Smooth muscle cell (in vitro differentiated cells): ENCODE results near the gene SCYGR3. TPM values are rescaled to one million over a fixed set of nuclear protein-coding genes. Genes with fewer than 3 reads are reported as not detected.

Source experiments
- DNase-seq: peaks from one replicate; lab custom pipeline; 2025; ENCODE audit not compliant: unreplicated experiment; lab: John Stamatoyannopoulos, UW
- H2AFZ ChIP-seq: fragments of 200-600 bp; sonication (generic); 2 replicates; pipeline ENCODE4 v1.6.0; 2016; ENCODE audit warnings: antibody characterized with exemption, low read depth, mild to moderate bottlenecking
- H3F3A ChIP-seq: fragments of 200-600 bp; sonication (generic); 2 replicates; pipeline ENCODE4 v1.6.0; 2017; ENCODE audit warnings: antibody characterized with exemption, low read depth
- H3K27ac ChIP-seq: fragments of 200-600 bp; sonication (generic); 2 replicates; pipeline ENCODE4 v1.5.1; 2016; ENCODE audit warnings: low read depth, mild to moderate bottlenecking
- H3K27me3 ChIP-seq: fragments of 200-600 bp; sonication (generic); 2 replicates; pipeline ENCODE4 v1.6.1; 2016; ENCODE audit warnings: low read depth, mild to moderate bottlenecking
- H3K36me3 ChIP-seq: fragments of 200-600 bp; sonication (generic); 2 replicates; pipeline ENCODE4 v1.5.1; 2016; ENCODE audit warnings: low read depth
- H3K4me1 ChIP-seq: fragments of 200-600 bp; sonication (generic); 2 replicates; pipeline ENCODE4 v1.5.1; 2016; ENCODE audit warnings: low read depth
- H3K4me2 ChIP-seq: fragments of 200-600 bp; sonication (generic); 2 replicates; pipeline ENCODE4 v1.6.0; 2016; ENCODE audit warnings: mild to moderate bottlenecking
- H3K4me3 ChIP-seq: fragments of 200-600 bp; sonication (generic); 2 replicates; pipeline ENCODE4 v1.5.1; 2016; ENCODE audit warnings: mild to moderate bottlenecking
- H3K79me2 ChIP-seq: fragments of 200-600 bp; sonication (generic); 2 replicates; pipeline ENCODE4 v1.6.0; 2016; ENCODE audit warnings: low read depth, mild to moderate bottlenecking
- H3K9ac ChIP-seq: fragments of 200-600 bp; sonication (generic); 2 replicates; pipeline ENCODE4 v1.6.0; 2016; ENCODE audit warnings: low read depth
- H3K9me3 ChIP-seq: fragments of 200-600 bp; sonication (generic); replicated peaks from 2 replicates; pipeline ENCODE4 v1.5.1; 2016; ENCODE audit warnings: low read depth
- H4K20me1 ChIP-seq: fragments of 200-600 bp; sonication (generic); 2 replicates; pipeline ENCODE4 v1.6.0; 2016; ENCODE audit warnings: low read depth
- CTCF ChIP-seq: fragments of 200-600 bp; sonication (generic); IDR thresholded peaks from 2 replicates; pipeline ENCODE4 v1.5.1; 2017; ENCODE audit warnings: borderline replicate concordance, mild to moderate bottlenecking, antibody characterized with exemption; ENCODE audit not compliant: insufficient read depth, poor library complexity, severe bottlenecking
- WGBS: methylation state at CpG from one replicate; pipeline ENCODE4 v1.1.7; 2016; ENCODE audit warnings: low lambda C conversion rate; 5-methylcytosine and 5-hydroxymethylcytosine counted together
- polyA plus RNA-seq: library from polyadenylated mRNA; unstranded; fragments of >200 nt; fragmentation: Nextera tagmentation; extraction: Ambion mirVana; gene quantifications from 2 replicates; pipeline ENCODE4 v1.2.1, GENCODE V29; 2016
- total RNA-seq: library from RNA; depleted of rRNA; stranded (reverse); fragments of >200 nt; gene quantifications from 2 replicates; pipeline ENCODE4 v1.2.3, GENCODE V29; 2014

Gene SCYGR3
- total and polyA plus RNA-seq, 2 experiments from 2014 or later = not detected

- H3K4me3 ChIP-seq = no peak overlapping the region
- H3F3A ChIP-seq = peaks cover 31% of the 10 kb centered on the region
- H3K27ac ChIP-seq = peak overlapping the region; percentile 44
- no peaks in the 10 kb centered on the region for H4K20me1 ChIP-seq
- peak overlapping the region; percentile 5 for H3K4me2 ChIP-seq
- H2AFZ ChIP-seq = no peak overlapping the region
- no peaks in the 10 kb centered on the region for H3K79me2 ChIP-seq
- no peaks in the 10 kb centered on the region for H3K4me1 ChIP-seq
- H3K9me3 ChIP-seq = no peaks in the 10 kb centered on the region
- WGBS = 63% methylated on average over 3 of the region's 3 CpGs
- no peaks in the 10 kb centered on the region for H3K27me3 ChIP-seq
- no peak for TF ChIP-seq CTCF
- H3K36me3 ChIP-seq = no peaks in the 10 kb centered on the region
- no peak for DNase-seq
- no peak overlapping the region for H3K9ac ChIP-seq
Measured at GRCh38 chr2:227566012-227566411, 48.6 kb downstream of the SCYGR3 start.

GRCh38 chr2:227565080-227565479 is 49.6 kb downstream of the SCYGR3 start:
- no peaks in the 10 kb centered on the region for H3K9me3 ChIP-seq
- no peak overlapping the region for H3K4me3 ChIP-seq
- no peaks in the 10 kb centered on the region for H3K36me3 ChIP-seq
- no peak for TF ChIP-seq CTCF
- whole genome bisulfite sequencing = 90% methylated on average over 1 of the region's 1 CpG
- H3K79me2 ChIP-seq = no peaks in the 10 kb centered on the region
- DNase-seq = no peak
- peak overlapping the region; percentile 11 for H3K27ac ChIP-seq
- H3K9ac ChIP-seq = no peak overlapping the region
- peaks cover 29% of the 10 kb centered on the region for H3F3A ChIP-seq
- no peaks in the 10 kb centered on the region for H3K4me1 ChIP-seq
- H3K4me2 ChIP-seq = no peak overlapping the region
- H2AFZ ChIP-seq = no peak overlapping the region
- H3K27me3 ChIP-seq = no peaks in the 10 kb centered on the region
- H4K20me1 ChIP-seq = no peaks in the 10 kb centered on the region

Other genes with a start within 250 kb of the SCYGR3 start
- gene TM4SF20, start 235.5 kb downstream of the SCYGR3 start, total RNA-seq = not detected in 2 replicates
- gene TM4SF20, start 235.5 kb downstream of the SCYGR3 start, polyA plus RNA-seq = not detected in 2 replicates
- gene SCYGR1, start 226.9 kb downstream of the SCYGR3 start, total RNA-seq = not detected in 2 replicates
- not detected in 2 replicates for gene SCYGR1, start 226.9 kb downstream of the SCYGR3 start, polyA plus RNA-seq
- 127 and 143 TPM in 2 replicates for gene AGFG1, start 142.7 kb downstream of the SCYGR3 start, total RNA-seq
- gene AGFG1, start 142.7 kb downstream of the SCYGR3 start, polyA plus RNA-seq = 60.5 and 61.1 TPM in 2 replicates
- not detected in 2 replicates for gene SCYGR2, start 15.9 kb downstream of the SCYGR3 start, total RNA-seq
- gene SCYGR2, start 15.9 kb downstream of the SCYGR3 start, polyA plus RNA-seq = not detected in 2 replicates
- gene SCYGR4, start 2.7 kb upstream of the SCYGR3 start, total RNA-seq = not detected in 2 replicates
- gene SCYGR4, start 2.7 kb upstream of the SCYGR3 start, polyA plus RNA-seq = 0.34 TPM in 1 of 2 replicates, not detected in the other
- not detected in 2 replicates for gene SCYGR5, start 52.0 kb upstream of the SCYGR3 start, total RNA-seq
- gene SCYGR5, start 52.0 kb upstream of the SCYGR3 start, polyA plus RNA-seq = not detected in 2 replicates
- 5.0 and 7.2 TPM in 2 replicates for gene SLC19A3, start 103.2 kb upstream of the SCYGR3 start, total RNA-seq
- 3.5 and 4.5 TPM in 2 replicates for gene SLC19A3, start 103.2 kb upstream of the SCYGR3 start, polyA plus RNA-seq
- not detected in 2 replicates for gene SCYGR6, start 109.9 kb upstream of the SCYGR3 start, total RNA-seq
- not detected in 2 replicates for gene SCYGR6, start 109.9 kb upstream of the SCYGR3 start, polyA plus RNA-seq
- not detected in 2 replicates for gene SCYGR7, start 113.5 kb upstream of the SCYGR3 start, total RNA-seq
- gene SCYGR7, start 113.5 kb upstream of the SCYGR3 start, polyA plus RNA-seq = not detected in 2 replicates
- gene SCYGR8, start 131.1 kb upstream of the SCYGR3 start, total RNA-seq = not detected in 2 replicates
- gene SCYGR8, start 131.1 kb upstream of the SCYGR3 start, polyA plus RNA-seq = not detected in 2 replicates
- gene CCL20, start 199.0 kb upstream of the SCYGR3 start, total RNA-seq = 6.7 and 16.4 TPM in 2 replicates
- 6.8 and 12.9 TPM in 2 replicates for gene CCL20, start 199.0 kb upstream of the SCYGR3 start, polyA plus RNA-seq